ENCODE measurements around the gene CRYGD.
"Not testable (repeated sequence)": the region's sequence is repeated elsewhere in the genome, so short reads cannot be mapped to it uniquely, and the experiment has no call there.

The CRYGD gene

DNA sequence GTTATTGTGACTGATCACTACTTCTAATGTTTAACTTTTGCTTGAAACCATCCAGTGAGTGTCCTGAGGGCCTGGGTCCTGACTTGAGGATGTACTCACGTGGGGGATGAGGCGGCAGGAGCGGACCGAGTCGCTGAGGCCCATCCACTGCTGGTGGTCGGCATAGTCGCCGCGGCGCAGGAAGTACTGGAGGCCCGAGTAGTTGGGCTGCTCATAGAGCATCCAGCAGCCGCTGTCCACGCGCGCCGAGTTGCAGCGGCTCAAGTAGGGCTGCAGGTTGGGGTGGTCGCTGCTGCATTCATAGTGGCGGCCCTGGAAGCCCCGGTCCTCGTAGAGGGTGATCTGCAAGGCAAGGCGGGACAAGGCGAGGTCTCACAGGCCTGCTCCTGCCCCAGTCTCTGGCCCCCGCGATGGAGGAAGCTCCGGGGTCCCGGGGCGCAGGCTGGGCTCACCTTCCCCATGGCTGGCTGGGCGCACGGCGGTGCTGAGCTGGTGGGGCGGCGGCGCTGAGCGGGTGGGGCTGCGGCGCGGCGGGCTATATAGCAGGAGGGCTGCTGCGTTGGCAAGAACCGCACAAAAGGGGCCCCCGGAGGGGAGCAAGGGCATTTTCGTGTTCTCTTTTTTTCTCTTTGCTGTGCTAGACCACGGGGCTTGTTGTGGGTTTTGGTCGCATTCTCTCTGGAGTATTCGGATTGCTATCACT is at the start of gene CRYGD:
TSS of gene CRYGD (minus strand) at position 512 of the 703 bp plus-strand sequence. CDS start at position 461, 51 bp downstream.
- not testable (repeated sequence) for H3K4me3 ChIP-seq (ENCODE audit: control insufficient read depth, low read depth, low read length); DNase-seq (ENCODE audit: low read depth)

DNA sequence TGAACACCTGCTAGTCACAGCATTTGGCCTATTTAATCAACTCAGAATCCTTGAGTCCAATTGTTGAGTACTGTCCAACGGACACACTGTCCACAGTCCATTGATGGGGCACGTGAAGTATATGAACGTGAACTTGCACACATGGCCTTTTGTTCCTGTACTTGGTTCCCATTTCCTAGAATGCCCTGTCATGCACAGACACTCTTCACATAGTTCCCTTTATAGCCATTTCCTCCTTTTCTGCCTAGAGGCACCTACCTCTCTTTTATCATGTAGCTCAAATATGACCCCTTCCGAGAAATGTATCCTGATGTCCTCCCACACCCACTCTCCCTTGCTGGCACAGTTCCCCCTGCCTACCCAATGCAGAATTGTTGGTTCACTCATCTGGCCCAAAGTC is 47.8 kb upstream of the CRYGD start:
- no peak overlapping the region for H3K4me3 ChIP-seq (ENCODE audit: control insufficient read depth, low read depth, low read length)
- no peak for DNase-seq (ENCODE audit: low read depth)
- TF ChIP-seq, protein P1, sequence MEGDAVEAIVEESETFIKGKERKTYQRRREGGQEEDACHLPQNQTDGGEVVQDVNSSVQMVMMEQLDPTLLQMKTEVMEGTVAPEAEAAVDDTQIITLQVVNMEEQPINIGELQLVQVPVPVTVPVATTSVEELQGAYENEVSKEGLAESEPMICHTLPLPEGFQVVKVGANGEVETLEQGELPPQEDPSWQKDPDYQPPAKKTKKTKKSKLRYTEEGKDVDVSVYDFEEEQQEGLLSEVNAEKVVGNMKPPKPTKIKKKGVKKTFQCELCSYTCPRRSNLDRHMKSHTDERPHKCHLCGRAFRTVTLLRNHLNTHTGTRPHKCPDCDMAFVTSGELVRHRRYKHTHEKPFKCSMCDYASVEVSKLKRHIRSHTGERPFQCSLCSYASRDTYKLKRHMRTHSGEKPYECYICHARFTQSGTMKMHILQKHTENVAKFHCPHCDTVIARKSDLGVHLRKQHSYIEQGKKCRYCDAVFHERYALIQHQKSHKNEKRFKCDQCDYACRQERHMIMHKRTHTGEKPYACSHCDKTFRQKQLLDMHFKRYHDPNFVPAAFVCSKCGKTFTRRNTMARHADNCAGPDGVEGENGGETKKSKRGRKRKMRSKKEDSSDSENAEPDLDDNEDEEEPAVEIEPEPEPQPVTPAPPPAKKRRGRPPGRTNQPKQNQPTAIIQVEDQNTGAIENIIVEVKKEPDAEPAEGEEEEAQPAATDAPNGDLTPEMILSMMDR (conservative IDR thresholded peaks at IDR 0.05; ENCODE audit: control insufficient read depth, insufficient read depth, low read depth, low read length) = no peak

DNA sequence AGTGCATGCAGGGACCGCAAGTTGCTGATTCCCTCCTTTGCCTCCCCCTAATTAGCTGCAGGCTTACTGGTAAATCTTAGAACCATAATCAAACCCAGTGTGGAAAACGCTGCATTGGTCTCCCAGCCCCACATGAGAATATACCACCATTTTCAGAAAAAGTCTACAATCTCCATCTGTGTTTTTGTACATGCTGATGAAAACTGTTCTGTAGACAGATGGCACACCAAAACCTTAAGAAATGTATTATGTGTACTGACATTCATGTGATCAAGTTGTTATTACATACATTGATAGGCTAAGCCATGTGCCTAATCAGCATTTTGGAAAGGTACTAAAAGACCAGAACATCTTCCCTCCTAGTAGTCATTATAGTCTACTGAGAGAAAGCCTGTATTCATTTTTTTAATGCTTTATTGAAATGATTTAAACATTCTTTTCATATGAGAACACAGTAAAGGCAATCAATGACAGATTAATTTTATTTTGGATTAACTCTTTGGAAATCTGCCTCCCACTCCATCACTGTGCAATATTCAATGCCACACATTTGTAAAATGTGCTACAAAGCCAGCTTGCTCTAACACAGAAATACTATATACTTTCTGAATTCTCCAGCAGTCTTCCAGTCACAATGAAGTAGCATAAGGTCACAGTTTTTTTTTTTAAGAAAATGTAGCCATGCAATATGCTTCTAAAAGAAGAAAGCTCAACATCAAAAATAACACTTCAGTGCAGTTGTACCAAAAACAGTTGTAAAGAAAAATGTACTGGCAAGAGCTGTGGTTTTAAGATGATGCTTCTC is 40.8 kb upstream of the CRYGD start:
- TF ChIP-seq, protein P1 (conservative IDR thresholded peaks at IDR 0.05; ENCODE audit: control insufficient read depth, insufficient read depth, low read depth, low read length) = no peak
- no peak for DNase-seq (ENCODE audit: low read depth)
- no peak overlapping the region for H3K4me3 ChIP-seq (ENCODE audit: control insufficient read depth, low read depth, low read length)

DNA sequence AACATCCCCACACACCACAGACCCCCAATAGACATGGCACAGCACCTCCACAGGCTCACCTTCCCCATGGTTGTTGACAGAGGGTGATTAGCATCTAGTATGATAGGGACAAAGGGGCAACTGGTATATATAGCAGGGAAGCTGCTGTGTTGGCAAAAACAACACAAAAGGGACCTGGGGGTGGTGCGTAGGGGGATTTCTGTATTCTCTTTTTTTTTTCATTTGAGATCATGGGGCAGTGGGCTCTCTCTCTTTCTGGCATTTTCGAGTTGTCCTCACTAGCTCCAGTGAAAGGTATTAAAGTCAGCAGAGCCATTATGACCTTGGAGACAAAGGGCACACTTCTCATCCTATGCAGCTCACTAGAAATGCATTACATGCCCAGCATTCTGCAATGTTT is 39.2 kb upstream of the CRYGD start, which contains the start of gene CRYGA:
TSS of gene CRYGA (minus strand) at position 101 of the 400 bp plus-strand sequence. CDS start at position 68, 33 bp downstream.
- H3K4me3 ChIP-seq (ENCODE audit: control insufficient read depth, low read depth, low read length) = no peak within 1 kb of the TSS
- DNase-seq (ENCODE audit: low read depth) = no peak
- TF ChIP-seq, protein P1 (conservative IDR thresholded peaks at IDR 0.05; ENCODE audit: control insufficient read depth, insufficient read depth, low read depth, low read length) = no peak

- TF ChIP-seq, protein P1 (conservative IDR thresholded peaks at IDR 0.05; ENCODE audit: control insufficient read depth, insufficient read depth, low read depth, low read length) = no peak
- H3K4me3 ChIP-seq (ENCODE audit: control insufficient read depth, low read depth, low read length) = no peak overlapping the region
- DNase-seq (ENCODE audit: low read depth) = no peak
Observed at GRCh38 chr2:208156439-208156838, 32.1 kb upstream of the CRYGD start.

DNA sequence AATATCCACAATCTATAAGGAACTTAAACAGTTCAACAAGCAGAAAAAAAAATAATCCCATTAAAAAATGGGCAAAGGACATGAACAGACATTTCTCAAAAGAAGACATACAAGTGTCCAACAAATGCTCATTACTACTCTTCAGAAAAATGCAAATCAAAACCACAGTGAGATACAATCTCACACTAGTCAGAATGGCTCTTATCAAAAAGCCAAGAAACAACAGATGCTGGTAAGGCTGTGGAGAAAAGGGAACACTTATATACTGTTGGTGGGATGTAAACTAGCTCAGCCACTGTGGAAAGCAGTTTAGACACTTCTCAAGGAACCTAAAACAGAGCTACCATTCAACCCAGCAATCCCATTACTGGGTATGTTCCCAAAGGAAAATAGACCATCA is 28.8 kb upstream of the CRYGD start:
- DNase-seq (ENCODE audit: low read depth) = no peak
- TF ChIP-seq, protein P1 (conservative IDR thresholded peaks at IDR 0.05; ENCODE audit: control insufficient read depth, insufficient read depth, low read depth, low read length) = no peak
- no peak overlapping the region for H3K4me3 ChIP-seq (ENCODE audit: control insufficient read depth, low read depth, low read length)

DNA sequence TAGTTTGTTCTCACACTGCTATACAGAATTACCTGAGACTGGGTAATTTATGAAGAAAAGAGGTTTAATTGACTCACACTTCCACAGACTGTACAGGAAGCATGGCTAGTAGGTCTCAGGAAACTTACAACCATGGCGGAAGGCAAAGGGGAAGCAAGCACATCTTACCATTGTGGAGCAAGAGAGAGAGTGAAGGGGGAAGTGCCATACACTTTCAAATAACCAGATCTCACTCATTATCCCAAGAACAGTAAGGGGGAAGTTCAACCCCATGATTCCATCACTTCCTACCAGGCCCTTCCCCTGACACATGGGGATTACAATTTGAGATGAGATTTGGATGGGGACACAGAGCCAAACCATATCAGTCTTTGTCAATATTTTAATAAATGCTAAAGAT is 26.6 kb upstream of the CRYGD start:
- TF ChIP-seq, protein P1 (conservative IDR thresholded peaks at IDR 0.05; ENCODE audit: control insufficient read depth, insufficient read depth, low read depth, low read length) = no peak
- DNase-seq (ENCODE audit: low read depth) = no peak
- no peak overlapping the region for H3K4me3 ChIP-seq (ENCODE audit: control insufficient read depth, low read depth, low read length)
